ENCODE measurements around the gene PDE7B.

GRCh38 chr6:136050475-136050874 lies 199.0 kb downstream of the PDE7B start:
- TF ChIP-seq CTCF (conservative IDR thresholded peaks at IDR 0.05; ENCODE audit: low read depth, low read length) (no peak), EZH2 (IDR thresholded peaks at IDR 0.05; ENCODE audit: low read length, unreplicated experiment) (no peak)
